Measurements from ENCODE around the gene SBNO1. TPM values are rescaled to one million over a fixed set of nuclear protein-coding genes. Genes with fewer than 3 reads are reported as not detected.

SBNO1 gene
- total and polyA plus RNA-seq, 2 donors (not counting 3 experiments of a cell fraction or from before 2014, with no cell fraction given): 4.8 to 34.2 TPM

DNA sequence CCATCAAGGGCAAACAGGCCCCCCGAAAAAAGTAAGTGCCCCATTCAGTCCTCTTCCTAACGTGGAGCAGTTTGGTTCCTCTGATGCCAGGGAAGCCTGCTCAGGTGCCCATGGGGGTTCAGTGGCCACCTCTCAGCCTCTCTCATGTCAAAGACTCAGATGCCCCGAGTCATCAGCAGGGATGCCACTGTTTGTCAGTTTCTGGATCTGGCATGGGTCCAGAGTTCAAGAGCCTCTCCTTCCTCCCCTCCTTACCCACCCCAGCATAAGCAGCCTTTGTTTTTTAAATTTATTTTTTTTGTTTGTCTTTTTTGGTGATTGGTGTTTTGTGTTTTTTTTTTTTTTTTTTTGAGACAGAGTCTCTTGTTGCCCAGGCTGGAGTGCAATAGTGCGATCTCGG lies 30.6 kb upstream of the SBNO1 start:
- Histone ChIP-seq H3K36me3 (ENCODE audit: control insufficient read depth in 2 of 2, extremely low read depth in 1 of 2, insufficient read depth in 2 of 2, low read length in 2 of 2) (peaks cover 28 to 35% of the 10 kb centered on the region in 2 experiments), H4K20me1 (replicated peaks; ENCODE audit: control insufficient read depth, extremely low read depth, insufficient read depth, low read length) (no peaks in the 10 kb centered on the region)
- CTCF ChIA-PET: no interaction called here

GRCh38 chr12:123393747-123394146 lies 29.1 kb upstream of the SBNO1 start:
- TF ChIP-seq MAX (IDR thresholded peaks at IDR 0.05; ENCODE audit: insufficient read depth, insufficient read length) (no peak), EZH2 (IDR thresholded peaks at IDR 0.05; ENCODE audit: borderline replicate concordance, low read depth, low read length, severe bottlenecking) (no peak), JUN (IDR thresholded peaks at IDR 0.05; ENCODE audit: borderline replicate concordance, insufficient read depth, insufficient read length, low read depth) (no peak), MYC (IDR thresholded peaks at IDR 0.05; ENCODE audit: low read depth, low read length) (no peak), POLR2A (IDR thresholded peaks at IDR 0.05; ENCODE audit: low read depth, low read length) (no peak), POLR2AphosphoS5 (IDR thresholded peaks at IDR 0.05; ENCODE audit: insufficient read depth, low read depth, low read length) (no peak), FOS (IDR thresholded peaks at IDR 0.05; ENCODE audit: borderline replicate concordance, insufficient read depth, low read length) (no peak), GATA2 (IDR thresholded peaks at IDR 0.05; ENCODE audit: insufficient read depth, insufficient read length, low read depth, low read length) (no peak)
- TF ChIP-seq, protein P1, sequence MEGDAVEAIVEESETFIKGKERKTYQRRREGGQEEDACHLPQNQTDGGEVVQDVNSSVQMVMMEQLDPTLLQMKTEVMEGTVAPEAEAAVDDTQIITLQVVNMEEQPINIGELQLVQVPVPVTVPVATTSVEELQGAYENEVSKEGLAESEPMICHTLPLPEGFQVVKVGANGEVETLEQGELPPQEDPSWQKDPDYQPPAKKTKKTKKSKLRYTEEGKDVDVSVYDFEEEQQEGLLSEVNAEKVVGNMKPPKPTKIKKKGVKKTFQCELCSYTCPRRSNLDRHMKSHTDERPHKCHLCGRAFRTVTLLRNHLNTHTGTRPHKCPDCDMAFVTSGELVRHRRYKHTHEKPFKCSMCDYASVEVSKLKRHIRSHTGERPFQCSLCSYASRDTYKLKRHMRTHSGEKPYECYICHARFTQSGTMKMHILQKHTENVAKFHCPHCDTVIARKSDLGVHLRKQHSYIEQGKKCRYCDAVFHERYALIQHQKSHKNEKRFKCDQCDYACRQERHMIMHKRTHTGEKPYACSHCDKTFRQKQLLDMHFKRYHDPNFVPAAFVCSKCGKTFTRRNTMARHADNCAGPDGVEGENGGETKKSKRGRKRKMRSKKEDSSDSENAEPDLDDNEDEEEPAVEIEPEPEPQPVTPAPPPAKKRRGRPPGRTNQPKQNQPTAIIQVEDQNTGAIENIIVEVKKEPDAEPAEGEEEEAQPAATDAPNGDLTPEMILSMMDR (IDR thresholded peaks at IDR 0.05; ENCODE audit: extremely low read depth in 1 of 2, insufficient read depth in 1 of 2, low read depth in 1 of 2, low read length in 2 of 2): no peak
- dilution Hi-C loops (cut with MboI; ENCODE audit: extremely low pct_ligation_motif_present, low sequenced_read_pairs) (loop anchor here (10.0 kb wide), 1 partner anchor 231 kb away; no protein-coding TSS in a partner anchor), intact Hi-C loops (cut with micrococcal nuclease) (no loop called here)
- Histone ChIP-seq H3K27ac (ENCODE audit: insufficient read depth, low read depth, low read length) (no peak overlapping the region), H3K79me2 (ENCODE audit: control insufficient read depth, insufficient read depth, low read length) (peaks cover 79% of the 10 kb centered on the region), H3K27me3 (ENCODE audit: control insufficient read depth in 2 of 2, insufficient read depth in 2 of 2, low read length in 2 of 2) (no peaks in the 10 kb centered on the region), H3K9me1 (replicated peaks; ENCODE audit: control insufficient read depth, extremely low read depth, insufficient read depth, low read length) (no peaks in the 10 kb centered on the region), H3K9me3 (replicated peaks; ENCODE audit: control insufficient read depth, insufficient read depth, low read length) (no peaks in the 10 kb centered on the region), H4K20me1 (replicated peaks; ENCODE audit: control insufficient read depth, extremely low read depth, insufficient read depth, low read length) (no peaks in the 10 kb centered on the region), H3K4me1 (ENCODE audit: control insufficient read depth, extremely low read depth, insufficient read depth, low read length) (peaks cover 30% of the 10 kb centered on the region), H3K9ac (replicated peaks; ENCODE audit: extremely low read depth, insufficient read depth, low read length) (no peak overlapping the region), H3K36me3 (ENCODE audit: control insufficient read depth in 2 of 2, extremely low read depth in 1 of 2, insufficient read depth in 2 of 2, low read length in 2 of 2) (peaks cover 22 to 35% of the 10 kb centered on the region in 2 experiments), H2AFZ (ENCODE audit: low read depth, low read length) (no peak overlapping the region), H3K4me3 (replicated peaks in 1 of 3; ENCODE audit: insufficient read depth in 1 of 3, low read depth in 1 of 3, low read length in 3 of 3) (no peak overlapping the region), H3K4me2 (ENCODE audit: insufficient read depth, low read length) (no peak overlapping the region)
- no peak for FAIRE-seq
- ChIA-PET POLR2A (interaction anchor here (0.6 kb wide), 1 partner anchor 65 kb away, joined by 3 read pairs; no protein-coding TSS in a partner anchor), CTCF (interaction anchor here (1.0 to 1.1 kb wide), 2 partner anchors 10 to 180 kb away, joined by 5 read pairs; partner anchors contain the start of gene KMT5A)
- no peak for DNase-seq (ENCODE audit: low read depth, low spot score)
- no TSS peak for BruUV-seq (replicated peaks)

More for the DNA sequence above, 30.6 kb upstream of the SBNO1 start:
- dilution Hi-C loops (cut with MboI; ENCODE audit: extremely low pct_ligation_motif_present, low sequenced_read_pairs): loop anchor here (10.0 kb wide), 1 partner anchor 230 kb away; no protein-coding TSS in a partner anchor
- Histone ChIP-seq H3K4me3 (replicated peaks in 1 of 3; ENCODE audit: insufficient read depth in 1 of 3, low read depth in 1 of 3, low read length in 3 of 3) (no peak overlapping the region), H3K4me1 (ENCODE audit: control insufficient read depth, extremely low read depth, insufficient read depth, low read length) (peaks cover 31% of the 10 kb centered on the region), H3K9me1 (replicated peaks; ENCODE audit: control insufficient read depth, extremely low read depth, insufficient read depth, low read length) (no peaks in the 10 kb centered on the region), H2AFZ (ENCODE audit: low read depth, low read length) (no peak overlapping the region), H3K27me3 (ENCODE audit: control insufficient read depth in 2 of 2, insufficient read depth in 2 of 2, low read length in 2 of 2) (no peaks in the 10 kb centered on the region), H3K27ac (ENCODE audit: insufficient read depth, low read depth, low read length) (no peak overlapping the region), H3K9ac (replicated peaks; ENCODE audit: extremely low read depth, insufficient read depth, low read length) (no peak overlapping the region), H3K4me2 (ENCODE audit: insufficient read depth, low read length) (no peak overlapping the region), H3K79me2 (ENCODE audit: control insufficient read depth, insufficient read depth, low read length) (peaks cover 86% of the 10 kb centered on the region), H3K9me3 (replicated peaks; ENCODE audit: control insufficient read depth, insufficient read depth, low read length) (no peaks in the 10 kb centered on the region)
- DNase-seq (ENCODE audit: low read depth, low spot score) (no peak), FAIRE-seq (no peak)
- intact Hi-C loops (cut with micrococcal nuclease): no loop called here
- POLR2A ChIA-PET: no interaction called here
- TF ChIP-seq POLR2A (IDR thresholded peaks at IDR 0.05; ENCODE audit: low read depth, low read length): no peak
- no peak for TF ChIP-seq GATA2 (IDR thresholded peaks at IDR 0.05; ENCODE audit: insufficient read depth, insufficient read length, low read depth, low read length)
- TF ChIP-seq, protein P1 (IDR thresholded peaks at IDR 0.05; ENCODE audit: extremely low read depth in 1 of 2, insufficient read depth in 1 of 2, low read depth in 1 of 2, low read length in 2 of 2): no peak
- no TSS peak for BruUV-seq (replicated peaks)
